ENCODE data around the gene FLT3. TPM values are rescaled to one million over a fixed set of nuclear protein-coding genes. Genes with fewer than 3 reads are reported as not detected.

Gene FLT3
- total and polyA plus RNA-seq, 7 donors, result 0.23 to 3.5 (median 2.0) TPM; not detected in 1

DNA sequence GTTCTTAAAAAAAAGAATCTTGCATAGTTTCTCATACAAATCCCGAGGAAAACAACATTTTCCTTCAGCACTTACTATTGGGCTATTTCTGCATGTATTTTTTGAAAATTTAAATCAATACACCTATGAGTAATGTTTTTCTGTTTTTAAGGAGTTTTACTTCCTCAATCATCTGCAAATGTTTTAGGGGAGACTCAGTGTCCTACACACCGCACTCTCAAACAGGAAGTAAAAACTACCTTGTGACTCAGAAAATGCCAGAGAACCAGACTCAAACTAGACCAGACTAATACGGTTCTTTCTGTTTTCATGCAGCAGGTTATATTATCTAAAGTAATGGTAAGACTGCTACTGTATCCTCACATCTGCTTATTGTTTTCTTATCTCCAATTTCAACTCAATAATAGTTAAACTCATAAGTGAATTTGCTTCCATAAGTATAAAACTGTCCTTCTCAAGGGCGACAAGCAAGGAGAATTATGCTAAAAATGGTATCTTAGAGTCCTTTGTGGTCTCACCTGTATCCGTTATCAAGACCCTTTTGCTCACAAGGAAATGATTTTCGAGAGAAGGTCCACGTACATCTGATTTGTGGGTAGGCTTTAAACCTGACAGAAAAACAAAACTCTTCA, 52.5 kb downstream of the FLT3 start:
- Histone ChIP-seq H3K4me3 (no peak overlapping the region), H3K27me3 (peaks cover 0 to 11% (median 0%) of the 10 kb centered on the region in 3 donors), H3K9me3 (no peaks in the 10 kb centered on the region), H3K27ac (no peak overlapping the region), H3K36me3 (no peaks in the 10 kb centered on the region), H3K4me1 (no peaks in the 10 kb centered on the region)
- no peak for DNase-seq
- TF ChIP-seq POLR2A (IDR thresholded peaks at IDR 0.05), result no peak
- no peak for TF ChIP-seq POLR2AphosphoS5 (IDR thresholded peaks at IDR 0.05)
- TF ChIP-seq, protein P1, sequence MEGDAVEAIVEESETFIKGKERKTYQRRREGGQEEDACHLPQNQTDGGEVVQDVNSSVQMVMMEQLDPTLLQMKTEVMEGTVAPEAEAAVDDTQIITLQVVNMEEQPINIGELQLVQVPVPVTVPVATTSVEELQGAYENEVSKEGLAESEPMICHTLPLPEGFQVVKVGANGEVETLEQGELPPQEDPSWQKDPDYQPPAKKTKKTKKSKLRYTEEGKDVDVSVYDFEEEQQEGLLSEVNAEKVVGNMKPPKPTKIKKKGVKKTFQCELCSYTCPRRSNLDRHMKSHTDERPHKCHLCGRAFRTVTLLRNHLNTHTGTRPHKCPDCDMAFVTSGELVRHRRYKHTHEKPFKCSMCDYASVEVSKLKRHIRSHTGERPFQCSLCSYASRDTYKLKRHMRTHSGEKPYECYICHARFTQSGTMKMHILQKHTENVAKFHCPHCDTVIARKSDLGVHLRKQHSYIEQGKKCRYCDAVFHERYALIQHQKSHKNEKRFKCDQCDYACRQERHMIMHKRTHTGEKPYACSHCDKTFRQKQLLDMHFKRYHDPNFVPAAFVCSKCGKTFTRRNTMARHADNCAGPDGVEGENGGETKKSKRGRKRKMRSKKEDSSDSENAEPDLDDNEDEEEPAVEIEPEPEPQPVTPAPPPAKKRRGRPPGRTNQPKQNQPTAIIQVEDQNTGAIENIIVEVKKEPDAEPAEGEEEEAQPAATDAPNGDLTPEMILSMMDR (IDR thresholded peaks at IDR 0.05), result no peak
- TF ChIP-seq EP300 (IDR thresholded peaks at IDR 0.05), result no peak
- intact Hi-C loops (cut with DNase I), result no loop called here
- WGBS, 2 donors, result 48 to 58% methylated on average over 7 of the region's 7 CpGs

DNA sequence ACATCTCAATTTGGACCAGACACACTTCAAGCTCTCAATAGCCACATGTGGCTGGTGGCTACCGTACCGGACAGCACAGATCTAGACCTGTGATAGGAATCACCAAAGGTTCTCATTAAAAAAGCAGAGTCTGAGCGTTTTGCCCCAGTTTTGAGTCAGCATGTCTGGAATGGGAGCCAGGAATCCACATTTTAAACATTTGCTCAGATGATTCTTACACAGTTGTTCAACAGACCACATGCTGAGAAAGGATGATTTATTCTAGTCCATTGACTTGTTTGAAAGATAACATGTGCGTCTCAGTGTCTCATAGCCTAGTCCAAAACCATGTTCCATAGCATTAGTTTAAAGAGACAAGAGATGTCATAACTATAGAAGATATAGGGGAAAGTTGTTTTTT, 53.4 kb downstream of the FLT3 start:
- Histone ChIP-seq H3K36me3 (no peaks in the 10 kb centered on the region), H3K27me3 (peaks cover 0 to 11% (median 0%) of the 10 kb centered on the region in 3 donors), H3K9me3 (no peaks in the 10 kb centered on the region), H3K4me1 (no peaks in the 10 kb centered on the region), H3K4me3 (no peak overlapping the region), H3K27ac (no peak overlapping the region)
- 67 to 80% methylated on average over 4 of the region's 4 CpGs for WGBS, 2 donors
- intact Hi-C loops (cut with DNase I), result no loop called here
- DNase-seq, result no peak
- TF ChIP-seq POLR2AphosphoS5 (IDR thresholded peaks at IDR 0.05) (no peak), EP300 (IDR thresholded peaks at IDR 0.05) (no peak), POLR2A (IDR thresholded peaks at IDR 0.05) (no peak)
- TF ChIP-seq, protein P1 (IDR thresholded peaks at IDR 0.05), result no peak

DNA sequence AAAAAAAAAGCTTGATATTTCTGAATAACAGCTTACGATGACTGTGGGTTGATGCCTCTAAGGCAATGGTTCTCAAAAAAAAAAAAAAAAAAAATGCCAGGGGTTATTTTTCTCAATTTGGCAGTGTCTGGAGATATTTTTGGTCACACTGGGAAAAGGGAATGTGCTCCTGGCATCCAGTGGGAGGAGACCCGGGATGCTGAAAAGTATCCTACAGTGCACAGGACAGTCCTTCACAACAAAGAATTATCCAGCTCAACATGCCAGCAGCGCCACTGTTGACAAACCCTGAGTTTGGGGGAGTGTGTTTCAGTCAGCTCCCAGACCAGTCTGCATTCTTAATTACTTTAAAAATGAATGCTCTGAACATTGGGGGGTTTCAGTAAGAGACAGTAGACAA, 54.5 kb downstream of the FLT3 start:
- H3K9me3 ChIP-seq, result no peaks in the 10 kb centered on the region
- no peak for DNase-seq
- 80 to 83% methylated on average over 3 of the region's 3 CpGs for WGBS, 2 donors
- H3K4me1 ChIP-seq, result no peaks in the 10 kb centered on the region
- intact Hi-C loops (cut with DNase I), result no loop called here
- no peak overlapping the region for H3K4me3 ChIP-seq
- H3K27me3 ChIP-seq, result peaks cover 0 to 11% (median 0%) of the 10 kb centered on the region in 3 donors
- TF ChIP-seq EP300 (IDR thresholded peaks at IDR 0.05) (no peak), POLR2AphosphoS5 (IDR thresholded peaks at IDR 0.05) (no peak), POLR2A (IDR thresholded peaks at IDR 0.05) (no peak)
- TF ChIP-seq, protein P1 (IDR thresholded peaks at IDR 0.05), result no peak
- H3K27ac ChIP-seq, result no peak overlapping the region
- no peaks in the 10 kb centered on the region for H3K36me3 ChIP-seq

DNA sequence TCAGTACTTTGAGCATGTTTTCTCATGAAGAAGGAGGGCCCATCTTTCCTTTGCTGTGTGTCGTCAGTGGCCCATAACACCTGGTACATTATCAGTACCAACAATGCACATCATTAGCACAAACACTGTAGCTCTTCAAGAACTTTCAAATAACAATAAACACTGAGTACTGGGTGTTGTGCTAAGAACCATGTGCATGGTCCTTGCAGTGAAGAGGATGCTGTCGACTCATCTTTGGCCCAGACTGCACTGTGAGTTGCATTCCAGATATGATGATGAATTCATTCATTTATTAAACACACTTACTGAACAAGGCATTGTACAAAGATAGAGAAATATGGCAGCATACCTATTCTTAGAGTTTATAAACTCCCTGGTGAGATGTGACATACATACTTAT, 55.8 kb downstream of the FLT3 start:
- TF ChIP-seq POLR2AphosphoS5 (IDR thresholded peaks at IDR 0.05), result no peak
- TF ChIP-seq POLR2A (IDR thresholded peaks at IDR 0.05), result no peak
- TF ChIP-seq EP300 (IDR thresholded peaks at IDR 0.05), result no peak
- TF ChIP-seq, protein P1 (IDR thresholded peaks at IDR 0.05), result no peak
- no peak overlapping the region for H3K27ac ChIP-seq
- peaks cover 0 to 11% (median 0%) of the 10 kb centered on the region in 3 donors for H3K27me3 ChIP-seq
- intact Hi-C loops (cut with DNase I), result no loop called here
- H3K36me3 ChIP-seq, result no peaks in the 10 kb centered on the region
- no peak for DNase-seq
- no peaks in the 10 kb centered on the region for H3K4me1 ChIP-seq
- WGBS, 2 donors, result 83 to 86% methylated on average over 2 of the region's 2 CpGs
- no peak overlapping the region for H3K4me3 ChIP-seq
- no peaks in the 10 kb centered on the region for H3K9me3 ChIP-seq

DNA sequence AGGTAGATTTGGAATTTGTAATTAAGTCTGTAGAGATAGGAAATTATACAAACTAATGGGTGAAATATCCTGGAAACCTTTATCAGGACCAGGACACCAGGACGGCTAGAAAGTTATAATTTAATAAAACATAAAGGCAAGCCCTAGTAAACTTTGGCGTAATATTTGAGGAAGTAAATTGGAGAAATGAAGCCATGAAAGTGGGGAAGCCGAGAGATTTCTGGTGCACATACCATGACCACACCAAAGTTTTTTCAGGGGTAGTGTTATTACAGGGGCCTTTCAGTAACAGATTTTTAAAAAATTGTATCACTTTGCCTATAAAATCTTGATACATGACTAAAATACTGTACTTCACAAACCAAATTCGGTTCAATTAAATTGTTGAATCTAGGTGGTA, 57.2 kb downstream of the FLT3 start:
- no peak for DNase-seq
- Histone ChIP-seq H3K27ac (no peak overlapping the region), H3K4me3 (no peak overlapping the region), H3K4me1 (no peaks in the 10 kb centered on the region), H3K36me3 (no peaks in the 10 kb centered on the region), H3K9me3 (no peaks in the 10 kb centered on the region), H3K27me3 (peaks cover 0 to 11% (median 0%) of the 10 kb centered on the region in 3 donors)
- TF ChIP-seq EP300 (IDR thresholded peaks at IDR 0.05) (no peak), POLR2A (IDR thresholded peaks at IDR 0.05) (no peak), POLR2AphosphoS5 (IDR thresholded peaks at IDR 0.05) (no peak)
- TF ChIP-seq, protein P1 (IDR thresholded peaks at IDR 0.05), result no peak
- intact Hi-C loops (cut with DNase I), result no loop called here
- WGBS, 2 donors, result 49 to 55% methylated on average over 4 of the region's 4 CpGs

All from sigmoid colon (tissue), 7 donors.